Rectal smooth muscle tissue (tissue), 1 donor: ENCODE data around the gene INO80B.
"Not testable (repeated sequence)": the region's sequence is repeated elsewhere in the genome, so short reads cannot be mapped to it uniquely, and the experiment has no call there.

ENCODE experiments used
- H3K27ac ChIP-seq: one replicate; pipeline ENCODE4 v1.7.0; 2013; ENCODE audit warnings: low read depth, low read length, inconsistent platforms
- H3K27me3 ChIP-seq: one replicate; pipeline ENCODE4 v1.7.0; 2013; ENCODE audit warnings: low read length; ENCODE audit not compliant: control insufficient read depth, insufficient read depth
- H3K36me3 ChIP-seq: one replicate; pipeline ENCODE4 v1.7.0; 2013; ENCODE audit warnings: low read length; ENCODE audit not compliant: control insufficient read depth, insufficient read depth
- H3K4me1 ChIP-seq: one replicate; pipeline ENCODE4 v1.7.0; 2013; ENCODE audit warnings: low read length; ENCODE audit not compliant: control insufficient read depth, insufficient read depth
- H3K4me3 ChIP-seq: one replicate; pipeline ENCODE4 v1.7.0; 2013; ENCODE audit warnings: low read length
- H3K9ac ChIP-seq: one replicate; pipeline ENCODE4 v1.7.0; 2013; ENCODE audit warnings: low read length

The INO80B gene

DNA sequence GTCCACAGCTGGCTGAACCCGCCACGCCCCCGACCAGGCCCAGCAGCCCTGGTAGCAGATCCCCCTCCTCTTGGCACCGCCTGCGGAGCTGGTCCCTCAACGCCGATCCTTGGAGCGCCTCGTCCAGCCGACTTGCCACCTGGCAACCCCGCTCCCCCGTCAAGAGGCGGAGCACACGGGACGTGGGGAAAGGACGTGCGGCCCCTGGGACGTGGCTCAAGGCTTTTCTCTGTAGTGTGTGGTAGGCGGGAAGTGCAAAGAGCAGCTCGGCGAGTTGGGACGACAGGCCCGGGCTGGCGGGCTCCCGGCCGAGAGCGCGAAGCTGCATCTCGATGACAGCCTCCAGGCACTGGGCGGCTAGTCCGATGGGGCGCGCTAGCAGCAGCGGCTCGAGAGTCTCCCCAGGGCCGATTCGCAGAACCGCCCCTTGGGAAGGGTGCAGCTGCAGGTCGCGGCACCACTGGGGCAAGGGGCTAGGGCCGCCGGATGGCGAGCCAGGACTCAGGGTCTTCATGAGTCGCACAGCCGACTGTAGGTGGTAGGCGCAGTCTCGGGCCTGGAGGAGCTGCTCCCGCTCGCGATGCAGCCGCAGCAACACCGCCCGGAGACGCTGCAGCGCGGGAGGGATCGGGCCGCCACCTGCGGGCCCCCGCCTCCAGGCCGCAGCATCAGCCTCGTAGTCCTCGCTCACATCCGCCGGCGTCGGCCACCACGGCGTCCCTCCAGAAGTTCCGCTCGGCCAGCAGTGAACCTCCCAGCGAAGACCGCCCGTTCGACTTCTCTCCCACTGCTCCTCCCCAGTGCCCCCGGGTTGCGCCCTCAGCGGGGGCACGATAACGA lies 27.3 kb downstream of the INO80B start:
- Histone ChIP-seq H3K36me3 (peaks cover 5% of the 10 kb centered on the region), H3K4me3 (peak overlapping the region; percentile 91), H3K4me1 (peaks cover 18% of the 10 kb centered on the region), H3K27me3 (no peaks in the 10 kb centered on the region), H3K9ac (peak overlapping the region; percentile 78), H3K27ac (peak overlapping the region; percentile 84)

DNA sequence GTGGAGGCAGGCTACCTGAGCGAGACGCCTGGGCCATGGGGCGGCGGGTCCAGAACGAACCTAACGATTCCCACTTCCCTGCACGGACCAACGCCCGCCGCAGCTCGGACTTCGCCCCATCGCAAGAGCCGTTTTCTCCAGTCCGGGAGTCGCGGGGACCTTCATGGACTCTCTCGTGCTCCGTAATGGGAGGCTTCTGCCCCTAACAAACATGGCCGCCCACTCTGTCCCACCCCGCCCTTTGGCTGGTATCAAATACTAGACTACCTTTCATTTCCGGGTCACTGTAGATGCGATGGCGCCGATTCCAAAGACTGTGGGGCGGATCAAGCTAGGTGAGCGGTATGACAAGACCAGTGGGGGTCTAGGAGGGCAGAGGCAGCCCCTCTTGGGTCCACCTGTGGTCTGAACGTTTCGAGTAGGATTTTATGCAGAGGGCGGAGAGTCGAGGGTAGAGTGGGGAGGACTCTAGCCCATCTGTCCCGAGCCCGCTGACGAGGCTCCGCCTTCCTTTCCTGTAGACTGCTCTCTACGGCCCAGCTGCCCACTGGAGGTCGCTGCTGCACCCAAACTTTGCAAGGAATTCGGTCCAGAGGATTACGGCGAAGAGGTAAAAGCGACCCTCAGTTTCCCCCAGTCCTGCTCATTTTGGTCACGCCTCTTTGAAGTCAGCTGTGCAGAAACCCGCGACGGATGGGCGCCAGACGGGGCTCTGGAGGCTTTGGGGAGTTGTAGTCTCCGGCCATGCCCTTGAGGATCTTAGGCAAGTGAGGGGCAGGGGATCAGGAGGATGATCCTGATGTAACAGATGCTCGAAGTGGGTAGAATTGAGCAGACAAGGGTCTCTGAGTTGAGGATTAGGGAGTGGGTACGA lies 28.2 kb downstream of the INO80B start, which contains the start of the genes CCDC142 and TTC31:
TSS of gene CCDC142 (minus strand) at position 198 of the 874 bp plus-strand sequence. CDS start at position 37, 161 bp downstream.
TSS of gene TTC31 (plus strand) at position 281 of the 874 bp plus-strand sequence. CDS start at position 296, 15 bp downstream.
- Histone ChIP-seq H3K9ac (peak within 1 kb of the TSS; percentile 78), H3K4me3 (peak within 1 kb of the TSS; percentile 91), H3K27ac (peak within 1 kb of the TSS; percentile 84), H3K27me3 (no peaks in the 10 kb centered on the region), H3K36me3 (no peaks in the 10 kb centered on the region), H3K4me1 (peaks cover 18% of the 10 kb centered on the region)

DNA sequence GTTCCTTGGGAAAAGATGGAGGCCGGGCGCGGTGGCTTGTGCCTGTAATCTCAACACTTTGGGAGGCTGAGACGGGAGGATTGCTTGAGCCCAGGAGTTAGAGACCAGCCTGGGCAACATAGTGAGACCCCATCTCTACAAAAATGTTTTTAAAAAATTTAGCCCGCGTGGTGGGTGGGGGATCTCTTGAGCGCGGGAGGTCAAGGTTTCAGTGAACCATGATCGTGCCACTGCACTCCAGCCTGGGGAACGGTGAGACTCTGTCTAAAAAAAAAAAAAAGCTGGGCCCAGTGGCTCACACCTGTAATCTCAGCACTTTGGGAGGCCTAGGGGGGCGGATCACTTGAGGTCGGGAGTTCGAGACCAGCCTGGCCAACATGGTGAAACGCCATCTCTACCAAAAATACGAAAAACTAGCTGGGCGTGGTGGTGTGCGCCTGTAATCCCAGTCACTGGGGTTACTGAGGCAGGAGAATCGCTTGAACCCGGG lies 28.8 kb downstream of the INO80B start:
- not testable (repeated sequence) for H3K27me3 ChIP-seq, H3K27ac ChIP-seq, H3K36me3 ChIP-seq, H3K9ac ChIP-seq
- Histone ChIP-seq H3K4me3 (peak overlapping the region; percentile 91), H3K4me1 (peaks cover 18% of the 10 kb centered on the region)

DNA sequence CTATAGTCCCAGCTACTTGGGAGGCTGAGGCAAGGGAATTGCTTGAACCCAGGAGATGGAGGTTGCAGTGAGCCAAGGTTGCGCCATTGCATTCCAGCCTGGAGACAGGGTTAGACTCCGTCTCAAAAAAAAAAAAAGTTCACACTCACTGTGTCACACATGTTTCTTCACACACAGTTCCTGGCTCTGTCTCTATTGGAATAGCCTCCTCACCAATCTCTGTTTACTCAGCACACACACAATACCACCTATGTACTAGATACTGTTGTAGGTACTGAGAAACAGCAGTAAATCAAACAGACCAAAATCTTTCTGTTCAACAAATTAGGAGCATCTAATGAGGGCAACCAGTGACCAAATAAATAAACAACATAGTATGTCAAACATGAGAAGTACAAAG lies 31.3 kb downstream of the INO80B start:
- H3K4me3 ChIP-seq = no peak overlapping the region
- H3K9ac ChIP-seq = no peak overlapping the region
- no peaks in the 10 kb centered on the region for H3K27me3 ChIP-seq
- H3K4me1 ChIP-seq = peaks cover 13% of the 10 kb centered on the region
- peaks cover 11% of the 10 kb centered on the region for H3K36me3 ChIP-seq
- no peak overlapping the region for H3K27ac ChIP-seq

DNA sequence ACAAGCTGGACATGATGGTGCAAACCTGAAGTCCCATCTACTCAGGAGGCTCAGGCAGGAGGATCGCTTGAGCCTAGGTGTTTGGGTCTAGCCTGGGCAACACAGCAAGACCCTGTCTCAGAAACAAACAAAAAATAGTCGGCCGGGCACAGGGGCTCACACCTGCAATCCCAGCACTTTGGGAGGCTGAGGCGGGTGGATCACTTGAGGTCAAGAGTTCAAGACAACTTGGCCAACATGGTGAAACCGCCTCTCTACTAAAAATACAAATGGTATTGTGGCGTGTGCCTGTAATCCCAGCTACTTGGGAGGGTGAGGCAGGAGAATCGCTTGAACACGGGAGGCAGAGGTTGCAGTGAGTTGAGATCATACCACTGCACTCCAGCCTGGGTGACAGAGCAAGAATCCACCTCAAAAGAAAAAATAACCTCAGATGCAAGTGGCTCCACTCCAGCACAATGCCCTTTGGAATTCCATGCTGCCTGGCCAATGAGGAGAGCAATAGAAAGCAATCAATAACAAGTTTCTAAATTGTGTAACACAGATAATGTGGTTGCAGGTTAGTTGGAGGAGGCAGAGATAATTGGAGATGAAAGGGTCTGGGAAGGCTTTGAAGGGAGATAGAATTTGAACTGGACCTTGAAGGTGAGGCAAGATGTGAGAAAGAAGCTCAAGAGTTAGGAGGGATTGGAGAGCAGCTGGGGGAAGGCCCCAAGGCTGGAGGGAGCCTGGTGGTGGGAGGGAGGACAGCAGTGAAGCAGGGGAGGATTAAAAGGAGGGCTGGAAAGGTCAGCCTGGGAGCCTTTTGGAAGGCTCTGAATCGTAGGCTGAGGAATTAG lies 34.0 kb downstream of the INO80B start:
- H3K36me3 ChIP-seq = peaks cover 27% of the 10 kb centered on the region
- no peaks in the 10 kb centered on the region for H3K4me1 ChIP-seq
- no peak overlapping the region for H3K4me3 ChIP-seq
- H3K27ac ChIP-seq = no peak overlapping the region
- H3K27me3 ChIP-seq = no peaks in the 10 kb centered on the region
- H3K9ac ChIP-seq = no peak overlapping the region

DNA sequence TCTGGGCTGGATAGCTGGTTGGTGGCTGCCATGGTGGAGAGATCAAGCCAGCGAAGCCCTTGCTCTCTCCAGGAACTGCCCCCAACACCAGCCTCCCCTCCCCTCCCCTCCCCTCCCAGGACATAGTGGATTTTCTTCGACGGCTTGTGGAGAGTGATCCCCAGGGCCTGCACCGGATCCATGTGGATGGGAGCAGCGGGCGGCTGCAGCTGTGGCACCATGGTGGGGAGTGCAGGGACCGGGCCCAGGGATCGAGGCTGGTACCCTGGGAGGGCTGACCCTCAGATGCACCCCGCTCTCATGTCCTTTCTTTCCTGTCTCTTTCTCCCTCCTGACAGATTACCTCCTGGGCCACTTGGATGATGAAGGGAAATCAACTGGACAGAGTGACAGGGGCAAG lies 35.0 kb downstream of the INO80B start:
- no peak overlapping the region for H3K27ac ChIP-seq
- no peak overlapping the region for H3K4me3 ChIP-seq
- H3K9ac ChIP-seq = no peak overlapping the region
- H3K27me3 ChIP-seq = no peaks in the 10 kb centered on the region
- H3K4me1 ChIP-seq = no peaks in the 10 kb centered on the region
- H3K36me3 ChIP-seq = peaks cover 32% of the 10 kb centered on the region

DNA sequence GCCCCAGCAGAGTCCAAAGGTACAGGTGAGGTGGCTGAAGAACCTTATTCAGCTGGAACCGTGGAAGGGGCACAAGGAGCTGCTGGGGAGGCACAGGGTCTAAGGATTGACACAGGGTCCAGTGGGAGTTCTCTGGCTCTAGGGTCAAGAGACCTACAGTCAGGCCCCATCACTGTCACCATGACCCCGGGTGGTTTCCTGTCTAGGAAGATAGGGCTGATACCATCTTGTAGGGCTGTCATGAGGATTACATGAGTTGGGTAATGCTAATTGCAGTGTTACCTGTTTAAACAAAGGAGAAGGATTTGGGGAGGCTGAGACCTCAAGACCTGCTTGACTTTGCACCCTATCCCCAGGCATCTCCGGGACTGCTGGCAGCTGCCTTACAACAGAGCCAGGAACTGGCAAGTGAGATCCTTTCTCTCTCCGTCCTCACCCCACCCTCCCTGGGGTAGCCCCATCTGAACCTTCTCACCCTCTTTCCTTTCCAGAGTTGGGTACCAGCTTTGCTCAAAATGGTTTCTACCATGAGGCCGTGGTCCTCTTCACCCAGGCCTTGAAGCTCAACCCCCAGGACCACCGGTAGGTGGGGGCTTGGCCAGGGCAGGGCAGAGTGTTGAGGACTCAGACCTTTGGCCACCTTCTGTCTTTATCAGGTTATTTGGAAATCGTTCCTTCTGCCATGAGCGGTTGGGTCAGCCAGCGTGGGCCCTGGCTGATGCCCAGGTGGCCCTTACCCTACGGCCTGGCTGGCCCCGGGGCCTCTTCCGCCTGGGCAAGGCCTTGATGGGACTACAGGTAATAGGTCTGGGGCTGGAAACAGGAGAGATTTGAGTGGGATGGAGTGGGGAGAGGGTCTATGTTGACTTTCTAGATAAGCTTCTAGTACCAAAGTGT lies 37.0 kb downstream of the INO80B start:
- Histone ChIP-seq H3K4me3 (no peak overlapping the region), H3K36me3 (peaks cover 32% of the 10 kb centered on the region), H3K4me1 (no peaks in the 10 kb centered on the region), H3K9ac (no peak overlapping the region), H3K27ac (no peak overlapping the region), H3K27me3 (no peaks in the 10 kb centered on the region)

DNA sequence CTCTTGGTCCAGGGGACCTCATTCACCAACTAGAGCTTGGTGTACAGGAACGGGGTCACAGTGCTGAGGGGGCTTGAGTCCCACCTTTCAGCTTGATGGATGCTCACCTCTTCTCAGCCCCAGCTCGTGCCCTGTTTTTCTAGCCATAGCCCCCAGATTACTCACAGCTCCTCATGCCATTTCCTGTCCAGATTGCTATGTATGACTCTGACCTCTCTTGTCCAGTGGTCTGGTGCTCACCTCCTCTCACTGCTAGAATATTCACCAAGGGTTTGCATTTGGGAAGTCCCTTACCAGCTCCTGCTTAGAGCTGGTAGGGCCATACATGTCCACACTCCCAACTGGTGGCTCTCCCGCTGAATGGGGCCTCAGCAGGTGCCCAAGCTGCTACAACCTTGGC lies 38.7 kb downstream of the INO80B start:
- Histone ChIP-seq H3K4me1 (peaks cover 5% of the 10 kb centered on the region), H3K4me3 (no peak overlapping the region)

DNA sequence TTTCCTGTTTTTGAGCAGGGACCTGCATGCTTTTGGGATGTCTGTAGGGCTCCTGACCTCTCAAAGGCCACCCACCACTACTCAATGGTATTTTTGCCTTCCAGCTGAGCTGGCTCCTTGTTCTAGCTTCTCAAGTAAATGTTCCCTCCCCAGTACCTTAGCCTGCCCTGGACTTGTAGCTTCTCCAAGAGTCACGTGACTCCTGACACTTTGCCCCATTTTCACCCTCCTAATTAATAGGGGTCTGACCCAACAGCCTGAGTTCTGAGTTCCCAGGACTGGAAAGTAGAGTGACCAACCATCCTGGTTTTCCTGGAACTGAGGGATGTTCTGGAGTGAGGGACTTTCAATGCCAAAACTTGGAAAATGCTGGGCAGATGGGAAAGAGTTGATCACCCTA lies 40.6 kb downstream of the INO80B start:
- Histone ChIP-seq H3K27ac (no peak overlapping the region), H3K4me1 (peaks cover 8% of the 10 kb centered on the region), H3K27me3 (peaks cover 23% of the 10 kb centered on the region), H3K36me3 (peaks cover 27% of the 10 kb centered on the region), H3K9ac (no peak overlapping the region), H3K4me3 (no peak overlapping the region)

More for the DNA sequence above, 38.7 kb downstream of the INO80B start:
- Histone ChIP-seq H3K27ac (no peak overlapping the region), H3K36me3 (peaks cover 32% of the 10 kb centered on the region), H3K27me3 (peaks cover 10% of the 10 kb centered on the region), H3K9ac (no peak overlapping the region)

DNA sequence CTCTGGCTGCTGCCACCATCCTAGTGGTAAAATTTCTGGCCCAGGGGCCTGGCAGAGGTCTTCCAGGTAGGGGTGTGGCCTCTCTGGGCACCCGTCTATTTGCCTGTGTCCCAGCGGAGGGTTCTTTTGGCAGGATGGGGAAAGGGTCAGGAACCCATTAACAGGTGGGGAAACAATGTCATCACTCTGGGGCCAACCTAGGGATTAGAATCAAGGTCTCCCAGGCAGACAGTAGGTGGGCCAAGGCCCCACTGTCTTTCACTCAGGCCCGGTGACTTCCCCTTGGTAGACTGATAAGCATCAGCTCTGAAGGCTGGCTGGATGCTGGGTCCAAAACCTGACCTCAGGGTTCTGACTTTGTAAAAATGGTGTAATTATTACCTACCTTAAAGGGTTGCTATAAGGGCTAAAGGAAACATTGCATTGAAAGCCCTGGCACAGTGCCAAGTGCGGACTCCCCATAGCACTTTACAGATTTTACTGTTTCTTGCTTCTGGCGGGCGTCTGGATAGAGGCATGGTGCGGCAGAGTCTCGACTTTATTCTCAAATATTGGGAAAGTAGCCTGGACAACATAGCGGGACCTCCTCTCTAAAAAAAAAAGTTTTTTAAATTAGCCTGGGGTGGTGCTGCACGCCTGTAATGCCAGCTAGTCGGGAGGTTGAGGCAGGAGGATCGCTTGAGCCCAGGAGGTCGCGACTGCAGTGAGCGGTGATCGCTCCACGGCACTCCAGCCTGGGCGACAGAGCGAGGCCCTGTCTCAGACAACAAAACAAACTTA lies 42.3 kb downstream of the INO80B start:
- H3K27me3 ChIP-seq = peaks cover 26% of the 10 kb centered on the region

More for the DNA sequence above, 42.3 kb downstream of the INO80B start:
- Histone ChIP-seq H3K9ac (no peak overlapping the region), H3K4me1 (peaks cover 8% of the 10 kb centered on the region), H3K27ac (no peak overlapping the region), H3K4me3 (peak overlapping the region; percentile 68), H3K36me3 (peaks cover 14% of the 10 kb centered on the region)
